ENCODE measurements around the gene MKI67. TPM values are rescaled to one million over a fixed set of nuclear protein-coding genes. Genes with fewer than 3 reads are reported as not detected.

The MKI67 gene
- total RNA-seq, 2 donors from 2014 or later = 74.8 to 90.5 TPM

DNA sequence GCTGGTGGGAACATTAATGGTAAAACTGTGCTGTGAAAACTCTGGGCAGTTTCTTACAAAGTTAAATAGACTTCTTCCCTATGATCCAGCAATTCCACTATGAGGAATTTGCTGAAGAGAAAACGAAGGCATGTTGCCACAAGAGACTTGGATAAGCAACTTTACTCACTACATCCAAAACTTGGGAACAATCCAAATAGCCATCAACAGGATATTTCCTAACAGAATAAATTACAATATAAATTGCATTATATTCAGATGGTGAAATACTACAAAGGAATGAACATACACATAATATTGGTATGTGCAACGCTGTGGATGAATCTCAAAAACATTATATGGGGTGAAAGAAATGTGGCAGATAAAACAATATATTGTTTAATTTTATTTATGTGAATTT is 21.4 kb upstream of the MKI67 start:
- no peak overlapping the region for H3K27ac ChIP-seq (ENCODE audit: low read depth, low read length)
- H3K4me3 ChIP-seq (ENCODE audit: low read length) = no peak overlapping the region
- Mint-ChIP-seq H3K9me3 (no peaks in the 10 kb centered on the region), H3K27ac (no peak overlapping the region), H3K4me3 (no peak overlapping the region), H3K27me3 (ENCODE audit: insufficient read depth) (peaks cover 41% of the 10 kb centered on the region), H3K36me3 (ENCODE audit: low read depth) (no peaks in the 10 kb centered on the region), H3K4me1 (peaks cover 2% of the 10 kb centered on the region)
- no peaks in the 10 kb centered on the region for H3K4me1 ChIP-seq (ENCODE audit: control insufficient read depth, insufficient read depth, low read length)
- H3K36me3 ChIP-seq (ENCODE audit: control insufficient read depth, insufficient read depth, low read length) = no peaks in the 10 kb centered on the region
- WGBS, 2 experiments (ENCODE audit: insufficient coverage in 1 of 2, insufficient read length in 1 of 2) = 69% methylated on average over 1 of the region's 2 CpGs; no CpG with 5 or more reads in 1 of the 2 experiments
- no peak for DNase-seq
- TF ChIP-seq, protein P1, sequence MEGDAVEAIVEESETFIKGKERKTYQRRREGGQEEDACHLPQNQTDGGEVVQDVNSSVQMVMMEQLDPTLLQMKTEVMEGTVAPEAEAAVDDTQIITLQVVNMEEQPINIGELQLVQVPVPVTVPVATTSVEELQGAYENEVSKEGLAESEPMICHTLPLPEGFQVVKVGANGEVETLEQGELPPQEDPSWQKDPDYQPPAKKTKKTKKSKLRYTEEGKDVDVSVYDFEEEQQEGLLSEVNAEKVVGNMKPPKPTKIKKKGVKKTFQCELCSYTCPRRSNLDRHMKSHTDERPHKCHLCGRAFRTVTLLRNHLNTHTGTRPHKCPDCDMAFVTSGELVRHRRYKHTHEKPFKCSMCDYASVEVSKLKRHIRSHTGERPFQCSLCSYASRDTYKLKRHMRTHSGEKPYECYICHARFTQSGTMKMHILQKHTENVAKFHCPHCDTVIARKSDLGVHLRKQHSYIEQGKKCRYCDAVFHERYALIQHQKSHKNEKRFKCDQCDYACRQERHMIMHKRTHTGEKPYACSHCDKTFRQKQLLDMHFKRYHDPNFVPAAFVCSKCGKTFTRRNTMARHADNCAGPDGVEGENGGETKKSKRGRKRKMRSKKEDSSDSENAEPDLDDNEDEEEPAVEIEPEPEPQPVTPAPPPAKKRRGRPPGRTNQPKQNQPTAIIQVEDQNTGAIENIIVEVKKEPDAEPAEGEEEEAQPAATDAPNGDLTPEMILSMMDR (conservative IDR thresholded peaks at IDR 0.05) = no peak
- no peak overlapping the region for H3K9ac ChIP-seq (ENCODE audit: extremely low read depth, low read length, poor library complexity, severe bottlenecking)
- no peaks in the 10 kb centered on the region for H3K9me3 ChIP-seq (ENCODE audit: control insufficient read depth, low read length)
- no peaks in the 10 kb centered on the region for H3K27me3 ChIP-seq (ENCODE audit: control insufficient read depth, insufficient read depth, low read length, poor library complexity, severe bottlenecking)

DNA sequence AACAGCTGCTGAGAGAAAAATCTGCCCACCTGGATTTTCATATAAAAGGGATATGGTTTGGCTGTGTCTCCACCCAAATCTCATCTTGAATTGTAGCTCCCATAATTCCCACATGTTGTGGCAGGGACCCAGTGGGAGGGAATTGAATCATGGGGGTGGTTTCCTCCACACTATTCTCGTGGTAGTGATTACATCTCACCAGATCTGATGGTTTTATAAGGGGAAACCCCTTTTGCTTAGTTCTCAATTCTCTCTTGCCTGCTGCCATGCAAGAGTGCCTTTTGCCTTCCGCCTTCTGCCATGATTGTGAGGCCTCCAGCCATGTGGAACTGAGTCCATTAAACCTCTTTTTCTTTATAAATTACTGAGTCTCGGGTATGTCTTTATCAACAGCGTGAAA is 20.8 kb upstream of the MKI67 start:
- no peak overlapping the region for H3K27ac Mint-ChIP-seq
- Histone ChIP-seq H3K9me3 (ENCODE audit: control insufficient read depth, low read length) (no peaks in the 10 kb centered on the region), H3K4me1 (ENCODE audit: control insufficient read depth, insufficient read depth, low read length) (no peaks in the 10 kb centered on the region), H3K36me3 (ENCODE audit: control insufficient read depth, insufficient read depth, low read length) (no peaks in the 10 kb centered on the region), H3K4me3 (ENCODE audit: low read length) (no peak overlapping the region), H3K9ac (ENCODE audit: extremely low read depth, low read length, poor library complexity, severe bottlenecking) (no peak overlapping the region), H3K27me3 (ENCODE audit: control insufficient read depth, insufficient read depth, low read length, poor library complexity, severe bottlenecking) (no peaks in the 10 kb centered on the region), H3K27ac (ENCODE audit: low read depth, low read length) (no peak overlapping the region)
- peaks cover 41% of the 10 kb centered on the region for H3K27me3 Mint-ChIP-seq (ENCODE audit: insufficient read depth)
- H3K4me1 Mint-ChIP-seq = peaks cover 2% of the 10 kb centered on the region
- WGBS, 2 experiments (ENCODE audit: insufficient coverage in 1 of 2, insufficient read length in 1 of 2) = 87 to 92% methylated on average over 2 to 4 of the region's 4 CpGs
- DNase-seq = no peak
- no peaks in the 10 kb centered on the region for H3K9me3 Mint-ChIP-seq
- TF ChIP-seq, protein P1 (conservative IDR thresholded peaks at IDR 0.05) = no peak
- no peaks in the 10 kb centered on the region for H3K36me3 Mint-ChIP-seq (ENCODE audit: low read depth)
- no peak overlapping the region for H3K4me3 Mint-ChIP-seq

DNA sequence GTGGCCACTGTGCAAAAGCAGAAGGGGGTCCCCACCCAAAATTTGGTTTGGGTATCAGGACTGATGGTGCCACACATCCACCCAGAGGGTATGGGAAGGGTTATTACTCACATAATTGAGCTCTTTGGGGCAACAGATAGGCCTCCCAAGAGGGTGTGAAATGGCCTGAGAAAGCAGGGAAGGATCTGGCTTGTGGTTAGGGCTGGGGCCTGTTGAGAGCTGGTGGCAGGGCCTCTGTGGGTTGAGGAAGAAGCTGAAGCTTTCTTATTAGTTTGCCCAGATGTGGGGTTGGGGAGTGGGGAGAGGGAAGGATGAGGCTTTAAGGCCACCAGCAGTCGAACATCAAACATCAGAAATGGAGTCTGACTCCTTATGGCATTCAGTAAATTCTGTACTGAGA is 18.3 kb upstream of the MKI67 start:
- Histone ChIP-seq H3K4me1 (ENCODE audit: control insufficient read depth, insufficient read depth, low read length) (no peaks in the 10 kb centered on the region), H3K27ac (ENCODE audit: low read depth, low read length) (no peak overlapping the region), H3K36me3 (ENCODE audit: control insufficient read depth, insufficient read depth, low read length) (no peaks in the 10 kb centered on the region), H3K27me3 (ENCODE audit: control insufficient read depth, insufficient read depth, low read length, poor library complexity, severe bottlenecking) (no peaks in the 10 kb centered on the region), H3K9ac (ENCODE audit: extremely low read depth, low read length, poor library complexity, severe bottlenecking) (no peak overlapping the region), H3K9me3 (ENCODE audit: control insufficient read depth, low read length) (no peaks in the 10 kb centered on the region), H3K4me3 (ENCODE audit: low read length) (no peak overlapping the region)
- DNase-seq = no peak
- TF ChIP-seq, protein P1 (conservative IDR thresholded peaks at IDR 0.05) = no peak
- no peak overlapping the region for H3K4me3 Mint-ChIP-seq
- H3K36me3 Mint-ChIP-seq (ENCODE audit: low read depth) = no peaks in the 10 kb centered on the region
- peaks cover 28% of the 10 kb centered on the region for H3K27me3 Mint-ChIP-seq (ENCODE audit: insufficient read depth)
- WGBS, 2 experiments (ENCODE audit: insufficient coverage in 1 of 2, insufficient read length in 1 of 2) = 90% methylated on average over 1 of the region's 1 CpG; no CpG with 5 or more reads in 1 of the 2 experiments
- peaks cover 2% of the 10 kb centered on the region for H3K4me1 Mint-ChIP-seq
- no peak overlapping the region for H3K27ac Mint-ChIP-seq
- no peaks in the 10 kb centered on the region for H3K9me3 Mint-ChIP-seq

Data from endodermal cell (in vitro differentiated cells).